ENCODE measurements around the gene PAX8. TPM values are rescaled to one million over a fixed set of nuclear protein-coding genes. Genes with fewer than 3 reads are reported as not detected.

PAX8 gene
- total and polyA plus RNA-seq, 2 donors (not counting 1 experiment from before 2014, with no cell fraction given) = 0.45 to 0.64 TPM

DNA sequence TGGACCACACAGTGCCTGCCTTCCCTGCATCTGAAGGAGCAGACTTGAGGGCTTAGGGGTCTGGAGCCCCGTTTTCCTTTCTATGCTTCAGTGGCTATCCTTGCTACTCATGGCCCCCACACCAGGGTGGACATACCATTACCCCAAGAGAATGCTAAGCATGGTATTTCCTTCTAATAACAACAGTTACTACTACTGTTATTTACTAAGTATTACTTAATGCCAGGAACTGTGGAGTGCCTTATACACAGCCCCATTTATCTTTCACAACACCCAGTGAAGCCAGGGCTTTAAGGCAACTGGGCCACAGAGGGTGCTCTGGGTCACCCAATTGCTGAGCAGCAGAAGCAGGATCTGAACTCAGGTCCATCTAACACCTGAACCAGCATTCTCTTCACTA, 5.8 kb upstream of the PAX8 start:
- no peaks in the 10 kb centered on the region for H3K79me2 ChIP-seq (ENCODE audit: control insufficient read depth, insufficient read depth, low read length)
- ATAC-seq (ENCODE audit: low read depth) (no peak), DNase-seq (no peak)
- H3K27me3 ChIP-seq (replicated peaks in 1 of 4; ENCODE audit: control extremely low read depth in 1 of 4, control insufficient read depth in 3 of 4, insufficient read depth in 4 of 4, low read length in 3 of 4) = peaks cover 0 to 4% (median 0%) of the 10 kb centered on the region in 4 experiments
- H3K4me3 ChIP-seq (ENCODE audit: control extremely low read depth in 1 of 5, extremely low read depth in 1 of 5, insufficient read depth in 1 of 5, low read depth in 2 of 5, low read length in 4 of 5) = no peak overlapping the region
- Mint-ChIP-seq H3K27me3 (peaks cover 42% of the 10 kb centered on the region), H3K27ac (no peak overlapping the region), H3K4me1 (no peaks in the 10 kb centered on the region), H3K9me3 (ENCODE audit: insufficient read depth) (no peaks in the 10 kb centered on the region), H3K4me3 (no peak overlapping the region)
- CTCF ChIA-PET = no interaction called here
- H3K4me2 ChIP-seq (replicated peaks; ENCODE audit: low read depth, low read length, poor library complexity, severe bottlenecking) = no peak overlapping the region
- no peak overlapping the region for H3K27ac ChIP-seq (ENCODE audit: low read length in 2 of 2)
- POLR2A ChIA-PET = no interaction called here
- TF ChIP-seq, protein P1, sequence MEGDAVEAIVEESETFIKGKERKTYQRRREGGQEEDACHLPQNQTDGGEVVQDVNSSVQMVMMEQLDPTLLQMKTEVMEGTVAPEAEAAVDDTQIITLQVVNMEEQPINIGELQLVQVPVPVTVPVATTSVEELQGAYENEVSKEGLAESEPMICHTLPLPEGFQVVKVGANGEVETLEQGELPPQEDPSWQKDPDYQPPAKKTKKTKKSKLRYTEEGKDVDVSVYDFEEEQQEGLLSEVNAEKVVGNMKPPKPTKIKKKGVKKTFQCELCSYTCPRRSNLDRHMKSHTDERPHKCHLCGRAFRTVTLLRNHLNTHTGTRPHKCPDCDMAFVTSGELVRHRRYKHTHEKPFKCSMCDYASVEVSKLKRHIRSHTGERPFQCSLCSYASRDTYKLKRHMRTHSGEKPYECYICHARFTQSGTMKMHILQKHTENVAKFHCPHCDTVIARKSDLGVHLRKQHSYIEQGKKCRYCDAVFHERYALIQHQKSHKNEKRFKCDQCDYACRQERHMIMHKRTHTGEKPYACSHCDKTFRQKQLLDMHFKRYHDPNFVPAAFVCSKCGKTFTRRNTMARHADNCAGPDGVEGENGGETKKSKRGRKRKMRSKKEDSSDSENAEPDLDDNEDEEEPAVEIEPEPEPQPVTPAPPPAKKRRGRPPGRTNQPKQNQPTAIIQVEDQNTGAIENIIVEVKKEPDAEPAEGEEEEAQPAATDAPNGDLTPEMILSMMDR (IDR thresholded peaks at IDR 0.05) = no peak
- TF ChIP-seq EZH2 (IDR thresholded peaks at IDR 0.05; ENCODE audit: borderline replicate concordance, insufficient read depth, low read depth, low read length, poor library complexity, severe bottlenecking) = no peak
- no peaks in the 10 kb centered on the region for H3K9me3 ChIP-seq (ENCODE audit: control extremely low read depth in 1 of 3, control insufficient read depth in 2 of 3, insufficient read depth in 1 of 3, low read length in 2 of 3)
- H3K36me3 ChIP-seq (replicated peaks in 1 of 2; ENCODE audit: control extremely low read depth in 1 of 2, control insufficient read depth in 1 of 2, extremely low read depth in 1 of 2, insufficient read depth in 2 of 2, low read length in 1 of 2) = no peaks in the 10 kb centered on the region
- no CpG with 5 or more reads among the region's 1 CpG for WGBS (ENCODE audit: insufficient coverage)
- no peak overlapping the region for H2AFZ ChIP-seq (ENCODE audit: insufficient read depth, low read depth, low read length, poor library complexity, severe bottlenecking)
- intact Hi-C loops (cut with micrococcal nuclease) = no loop called here
- no peak overlapping the region for H3K9ac ChIP-seq (ENCODE audit: low read length)
- H4K20me1 ChIP-seq (ENCODE audit: control insufficient read depth, insufficient read depth, low read length, poor library complexity, severe bottlenecking) = no peaks in the 10 kb centered on the region
- H3K4me1 ChIP-seq (ENCODE audit: control insufficient read depth in 2 of 2, insufficient read depth in 2 of 2, low read length in 2 of 2) = no peaks in the 10 kb centered on the region

DNA sequence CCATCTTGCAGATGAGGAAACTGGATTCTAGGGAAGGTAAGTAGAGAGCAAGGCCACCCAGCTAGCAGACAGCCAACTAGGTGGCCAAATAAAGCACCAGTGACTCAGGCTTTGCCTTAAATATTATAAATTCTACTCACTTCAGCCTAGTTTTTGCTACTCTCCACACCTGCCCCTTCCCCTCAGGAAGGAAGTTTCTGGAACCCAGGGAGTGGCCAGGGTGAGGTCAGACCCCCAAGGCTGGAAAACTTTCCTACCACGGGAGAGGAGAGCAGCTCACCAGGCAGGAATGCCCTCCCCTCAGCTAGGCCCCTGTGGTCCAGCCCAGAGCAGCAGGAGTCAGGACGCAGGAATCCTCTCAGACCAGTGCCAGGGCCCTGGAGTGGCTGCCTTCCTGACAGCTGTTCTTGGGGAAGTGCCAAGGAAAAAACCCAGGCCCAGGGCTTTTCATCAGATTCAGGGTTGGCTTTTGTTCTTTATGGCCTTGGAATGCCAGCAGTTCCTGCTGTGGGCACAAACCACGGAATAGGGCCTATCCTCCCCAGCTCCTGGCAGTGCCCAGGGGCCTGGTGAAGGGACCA, 5.1 kb upstream of the PAX8 start:
- no peaks in the 10 kb centered on the region for H3K4me1 ChIP-seq (ENCODE audit: control insufficient read depth in 2 of 2, insufficient read depth in 2 of 2, low read length in 2 of 2)
- 81% methylated on average over 3 of the region's 3 CpGs for WGBS (ENCODE audit: insufficient coverage)
- no peak overlapping the region for H3K4me3 ChIP-seq (ENCODE audit: control extremely low read depth in 1 of 5, extremely low read depth in 1 of 5, insufficient read depth in 1 of 5, low read depth in 2 of 5, low read length in 4 of 5)
- H3K4me2 ChIP-seq (replicated peaks; ENCODE audit: low read depth, low read length, poor library complexity, severe bottlenecking) = no peak overlapping the region
- H3K27ac Mint-ChIP-seq = no peak overlapping the region
- H3K27me3 ChIP-seq (replicated peaks in 1 of 4; ENCODE audit: control extremely low read depth in 1 of 4, control insufficient read depth in 3 of 4, insufficient read depth in 4 of 4, low read length in 3 of 4) = peaks cover 0 to 11% (median 2%) of the 10 kb centered on the region in 4 experiments
- H3K27me3 Mint-ChIP-seq = peaks cover 49% of the 10 kb centered on the region
- ChIA-PET POLR2A (no interaction called here), CTCF (interaction anchor here (0.7 kb wide), 1 partner anchor 1580 kb away, joined by 4 read pairs; no protein-coding TSS in a partner anchor)
- H2AFZ ChIP-seq (ENCODE audit: insufficient read depth, low read depth, low read length, poor library complexity, severe bottlenecking) = no peak overlapping the region
- H3K27ac ChIP-seq (ENCODE audit: low read length in 2 of 2) = no peak overlapping the region
- TF ChIP-seq EZH2 (IDR thresholded peaks at IDR 0.05; ENCODE audit: borderline replicate concordance, insufficient read depth, low read depth, low read length, poor library complexity, severe bottlenecking) = no peak
- TF ChIP-seq, protein P1 (IDR thresholded peaks at IDR 0.05) = no peak
- H3K9me3 ChIP-seq (ENCODE audit: control extremely low read depth in 1 of 3, control insufficient read depth in 2 of 3, insufficient read depth in 1 of 3, low read length in 2 of 3) = peaks cover 0 to under 1% (median 0%) of the 10 kb centered on the region in 3 donors
- no peaks in the 10 kb centered on the region for H3K36me3 ChIP-seq (replicated peaks in 1 of 2; ENCODE audit: control extremely low read depth in 1 of 2, control insufficient read depth in 1 of 2, extremely low read depth in 1 of 2, insufficient read depth in 2 of 2, low read length in 1 of 2)
- no peak overlapping the region for H3K4me3 Mint-ChIP-seq
- intact Hi-C loops (cut with micrococcal nuclease) = no loop called here
- no peaks in the 10 kb centered on the region for H3K9me3 Mint-ChIP-seq (ENCODE audit: insufficient read depth)
- no peaks in the 10 kb centered on the region for H4K20me1 ChIP-seq (ENCODE audit: control insufficient read depth, insufficient read depth, low read length, poor library complexity, severe bottlenecking)
- no peaks in the 10 kb centered on the region for H3K4me1 Mint-ChIP-seq
- H3K9ac ChIP-seq (ENCODE audit: low read length) = no peak overlapping the region
- ATAC-seq (ENCODE audit: low read depth) = no peak
- no peak for DNase-seq
- H3K79me2 ChIP-seq (ENCODE audit: control insufficient read depth, insufficient read depth, low read length) = no peaks in the 10 kb centered on the region
